ENCODE results near the gene APBA2. TPM values are rescaled to one million over a fixed set of nuclear protein-coding genes. Genes with fewer than 3 reads are reported as not detected.
"Not testable (repeated sequence)": the region's sequence is repeated elsewhere in the genome, so short reads cannot be mapped to it uniquely, and the experiment has no call there.

Gene APBA2
- total and polyA plus RNA-seq, 2 of the 13 experiments (the other 11 are each of a cell fraction or from before 2014, with no cell fraction given), result 0.62 to 2.3 TPM

GRCh38 chr15:29028158-29028557, 142.4 kb downstream of the APBA2 start:
- H3K9ac ChIP-seq (ENCODE audit: insufficient read depth, low read depth, low read length); H2AFZ ChIP-seq (ENCODE audit: low read length); H3K27me3 ChIP-seq (ENCODE audit: control insufficient read depth in 1 of 2, insufficient read depth in 2 of 2, low read length in 2 of 2); H3K36me3 ChIP-seq (replicated peaks in 1 of 2; ENCODE audit: control insufficient read depth in 1 of 2, insufficient read depth in 2 of 2, low read length in 2 of 2); in situ Hi-C loops (cut with HindIII; ENCODE audit: extremely low pct_ligation_motif_present, low pct_unique_long_range_greater_than_20kb); H4K20me1 ChIP-seq (ENCODE audit: insufficient read depth, low read length); CTCF ChIA-PET (ENCODE audit: low intra/inter-chr PET ratio, low total read pairs); H3K27ac ChIP-seq (ENCODE audit: extremely low read length, insufficient read depth, low read length); H3K4me3 ChIP-seq (replicated peaks in 1 of 3; ENCODE audit: insufficient read depth in 1 of 3, low read depth in 2 of 3, low read length in 3 of 3); FAIRE-seq; H3K79me2 ChIP-seq (ENCODE audit: insufficient read depth, low read length); intact Hi-C loops (cut with micrococcal nuclease; ENCODE audit: unreplicated experiment); H3K4me2 ChIP-seq (ENCODE audit: low read depth, low read length); POLR2A ChIA-PET; H3K9me3 ChIP-seq (ENCODE audit: low read length); ATAC-seq; DNase-seq (ENCODE audit: low spot score); H3K4me1 ChIP-seq (ENCODE audit: insufficient read depth, low read length); BruUV-seq (replicated peaks); TF ChIP-seq ATF7 (CRISPR knock-in tag; IDR thresholded peaks at IDR 0.05): not testable (repeated sequence)
- peak; percentile 75 for TF ChIP-seq ATF7 (IDR thresholded peaks at IDR 0.05)

- POLR2A ChIA-PET, result no interaction called here
- CTCF ChIA-PET (ENCODE audit: low intra/inter-chr PET ratio, low total read pairs), result no interaction called here
- in situ Hi-C loops (cut with HindIII; ENCODE audit: extremely low pct_ligation_motif_present, low pct_unique_long_range_greater_than_20kb), result no loop called here
These were observed 143.9 kb downstream of the APBA2 start for GRCh38 chr15:29029651-29030195.

More at GRCh38 chr15:29029651-29030195, 143.9 kb downstream of the APBA2 start:
- H2AFZ ChIP-seq (ENCODE audit: low read length), result no peak overlapping the region
- no peak overlapping the region for H3K9ac ChIP-seq (ENCODE audit: insufficient read depth, low read depth, low read length)
- H3K4me1 ChIP-seq (ENCODE audit: insufficient read depth, low read length), result no peaks in the 10 kb centered on the region
- no peak overlapping the region for H3K27ac ChIP-seq (ENCODE audit: extremely low read length, insufficient read depth, low read length)
- no peaks in the 10 kb centered on the region for H3K9me3 ChIP-seq (ENCODE audit: low read length)
- intact Hi-C loops (cut with micrococcal nuclease; ENCODE audit: unreplicated experiment), result no loop called here
- no peak overlapping the region for H3K4me3 ChIP-seq (replicated peaks in 1 of 3; ENCODE audit: insufficient read depth in 1 of 3, low read depth in 2 of 3, low read length in 3 of 3)
- no peaks in the 10 kb centered on the region for H4K20me1 ChIP-seq (ENCODE audit: insufficient read depth, low read length)
- ATAC-seq (no peak), DNase-seq (ENCODE audit: low spot score) (no peak), FAIRE-seq (no peak)
- TF ChIP-seq ZHX1 (CRISPR knock-in tag; IDR thresholded peaks at IDR 0.05; ENCODE audit: low read depth) (no peak), THAP9 (CRISPR knock-in tag; IDR thresholded peaks at IDR 0.05; ENCODE audit: borderline replicate concordance) (no peak), CERS6 (CRISPR knock-in tag; IDR thresholded peaks at IDR 0.05) (no peak), ZNF749 (CRISPR knock-in tag; IDR thresholded peaks at IDR 0.05; ENCODE audit: borderline replicate concordance) (no peak), ZNF678 (CRISPR knock-in tag; IDR thresholded peaks at IDR 0.05) (no peak), ZBTB34 (CRISPR knock-in tag; IDR thresholded peaks at IDR 0.05) (no peak), ZNF790 (CRISPR knock-in tag; IDR thresholded peaks at IDR 0.05; ENCODE audit: borderline replicate concordance) (no peak), TAF1 (CRISPR knock-in tag; IDR thresholded peaks at IDR 0.05) (no peak), CBX1 (IDR thresholded peaks at IDR 0.05; ENCODE audit: low read depth) (no peak)
- no peaks in the 10 kb centered on the region for H3K36me3 ChIP-seq (replicated peaks in 1 of 2; ENCODE audit: control insufficient read depth in 1 of 2, insufficient read depth in 2 of 2, low read length in 2 of 2)
- H3K27me3 ChIP-seq (ENCODE audit: control insufficient read depth in 1 of 2, insufficient read depth in 2 of 2, low read length in 2 of 2), result no peaks in the 10 kb centered on the region
- 66% methylated on average over 8 of the region's 17 CpGs for WGBS (ENCODE audit: low lambda C conversion rate)
- H3K79me2 ChIP-seq (ENCODE audit: insufficient read depth, low read length), result no peaks in the 10 kb centered on the region
- BruUV-seq (replicated peaks), result no TSS peak
- H3K4me2 ChIP-seq (ENCODE audit: low read depth, low read length), result no peak overlapping the region

All from HepG2 (cell line).